H1 (cell line): Measurements from ENCODE around the gene TPH2. TPM values are rescaled to one million over a fixed set of nuclear protein-coding genes. Genes with fewer than 3 reads are reported as not detected.

Experiments used
- ATF3 ChIP-seq: IDR thresholded peaks from 2 replicates; pipeline ENCODE4 v1.6.1; 2011; ENCODE audit warnings: low read depth, mild to moderate bottlenecking, low read length; ENCODE audit not compliant: insufficient read depth
- BCL11A ChIP-seq, 2 experiments: IDR thresholded peaks; one replicate each; pipeline ENCODE4 v1.6.1; 2011; ENCODE audit warnings: low read depth in 2 of 2, low read length in 2 of 2, mild to moderate bottlenecking in 2 of 2
- CHD7 ChIP-seq: fragments of 300-600 bp; sonication (generic); IDR thresholded peaks from 2 replicates; pipeline ENCODE4 v1.7.1; 2012; ENCODE audit warnings: low read length, moderate library complexity, mild to moderate bottlenecking, inconsistent platforms; ENCODE audit not compliant: insufficient replicate concordance
- EGR1 ChIP-seq: IDR thresholded peaks from 2 replicates; pipeline ENCODE4 v1.6.1; 2011; ENCODE audit warnings: low read depth, low read length, borderline replicate concordance
- KDM1A ChIP-seq: fragments of 200-600, 300-600 bp; sonication (generic); IDR thresholded peaks from 2 replicates; pipeline ENCODE4 v1.7.1; 2016; ENCODE audit warnings: mild to moderate bottlenecking, low read length, borderline replicate concordance
- SAP30 ChIP-seq: fragments of 300-600 bp; sonication (generic); IDR thresholded peaks from 2 replicates; pipeline ENCODE4 v1.7.1; 2012; ENCODE audit warnings: low read length, moderate library complexity, mild to moderate bottlenecking, inconsistent platforms; ENCODE audit not compliant: insufficient read depth, insufficient replicate concordance
- YY1 ChIP-seq: IDR thresholded peaks from 2 replicates; pipeline ENCODE4 v1.6.1; 2011; ENCODE audit warnings: low read depth, mild to moderate bottlenecking, low read length
- polyA plus RNA-seq, 7 experiments: library from polyadenylated mRNA; depleted of rRNA in 3 of 7; stranded (reverse) in 5 of 7; unstranded in 2 of 7; fragments of >200 nt in 5 of 7; fragments of 200-250 nt in 2 of 7; gene quantifications; 1 replicate in 5 of 7; 2 replicates in 1 of 7; 4 replicates in 1 of 7; pipeline versions ENCODE4 v1.2.1 to v1.2.3, GENCODE V29; 2011 to 2013; ENCODE audit warnings: missing spikeins in 2 of 7, mixed read lengths in 2 of 7
- total RNA-seq: library from RNA; stranded (reverse); fragmentation: NEBNext Ultra II Directional; extraction: Animal tissue kit (Norgen Biotek cat#: 25700); gene quantifications from 2 replicates; pipeline ENCODE4 v1.2.1, GENCODE V29; 2021

Gene TPH2
- total and polyA plus RNA-seq, 2 of the 8 experiments (the other 6 are each of a cell fraction or from before 2014, with no cell fraction given), result 0.57 to 1.1 TPM

- no peak for TF ChIP-seq CHD7
- no peak for TF ChIP-seq SAP30
- TF ChIP-seq KDM1A, result no peak
- TF ChIP-seq ATF3, result no peak
- TF ChIP-seq EGR1, result no peak
- TF ChIP-seq YY1, result no peak
- TF ChIP-seq BCL11A (IDR thresholded peaks at IDR 0.05; ENCODE audit: low read depth in 2 of 2, low read length in 2 of 2), result no peak
Measured at GRCh38 chr12:72041811-72042210, 103.2 kb downstream of the TPH2 start (continued).
